ENCODE results near the gene GRAMD2A.

- TF ChIP-seq POLR2AphosphoS5 (IDR thresholded peaks at IDR 0.05) (no peak), POLR2A (IDR thresholded peaks at IDR 0.05) (no peak)
- TF ChIP-seq, protein P1, sequence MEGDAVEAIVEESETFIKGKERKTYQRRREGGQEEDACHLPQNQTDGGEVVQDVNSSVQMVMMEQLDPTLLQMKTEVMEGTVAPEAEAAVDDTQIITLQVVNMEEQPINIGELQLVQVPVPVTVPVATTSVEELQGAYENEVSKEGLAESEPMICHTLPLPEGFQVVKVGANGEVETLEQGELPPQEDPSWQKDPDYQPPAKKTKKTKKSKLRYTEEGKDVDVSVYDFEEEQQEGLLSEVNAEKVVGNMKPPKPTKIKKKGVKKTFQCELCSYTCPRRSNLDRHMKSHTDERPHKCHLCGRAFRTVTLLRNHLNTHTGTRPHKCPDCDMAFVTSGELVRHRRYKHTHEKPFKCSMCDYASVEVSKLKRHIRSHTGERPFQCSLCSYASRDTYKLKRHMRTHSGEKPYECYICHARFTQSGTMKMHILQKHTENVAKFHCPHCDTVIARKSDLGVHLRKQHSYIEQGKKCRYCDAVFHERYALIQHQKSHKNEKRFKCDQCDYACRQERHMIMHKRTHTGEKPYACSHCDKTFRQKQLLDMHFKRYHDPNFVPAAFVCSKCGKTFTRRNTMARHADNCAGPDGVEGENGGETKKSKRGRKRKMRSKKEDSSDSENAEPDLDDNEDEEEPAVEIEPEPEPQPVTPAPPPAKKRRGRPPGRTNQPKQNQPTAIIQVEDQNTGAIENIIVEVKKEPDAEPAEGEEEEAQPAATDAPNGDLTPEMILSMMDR (IDR thresholded peaks at IDR 0.05): no peak
Observed at GRCh38 chr15:72239652-72240051, 42.1 kb upstream of the GRAMD2A start.
